Activated T-cell treated with anti-CD3 and anti-CD28 coated beads, Interleukin-2, amount 50 U/mL, for 24 hours (primary cell): ENCODE results near the gene SHC3.

Experiments
- DNase-seq: peaks from one replicate; pipeline ENCODE4 v3.0.0-alpha.2; 2020
- H3K27ac Mint-ChIP-seq: 2 replicates; pipeline ENCODE4 v1.8.0; 2020; ENCODE audit warnings: mild to moderate bottlenecking, mixed read lengths
- H3K27me3 Mint-ChIP-seq: 2 replicates; pipeline ENCODE4 v1.8.0; 2020; ENCODE audit warnings: mixed read lengths
- H3K36me3 Mint-ChIP-seq: 2 replicates; pipeline ENCODE4 v1.8.0; 2020; ENCODE audit warnings: low read depth, mixed read lengths
- H3K4me1 Mint-ChIP-seq: 2 replicates; pipeline ENCODE4 v1.8.0; 2020; ENCODE audit warnings: low read depth, mixed read lengths
- H3K4me3 Mint-ChIP-seq: 2 replicates; pipeline ENCODE4 v1.8.0; 2020; ENCODE audit warnings: mild to moderate bottlenecking, moderate library complexity, mixed read lengths
- H3K9me3 Mint-ChIP-seq: 2 replicates; pipeline ENCODE4 v1.8.0; 2020; ENCODE audit warnings: mixed read lengths

SHC3 gene

DNA sequence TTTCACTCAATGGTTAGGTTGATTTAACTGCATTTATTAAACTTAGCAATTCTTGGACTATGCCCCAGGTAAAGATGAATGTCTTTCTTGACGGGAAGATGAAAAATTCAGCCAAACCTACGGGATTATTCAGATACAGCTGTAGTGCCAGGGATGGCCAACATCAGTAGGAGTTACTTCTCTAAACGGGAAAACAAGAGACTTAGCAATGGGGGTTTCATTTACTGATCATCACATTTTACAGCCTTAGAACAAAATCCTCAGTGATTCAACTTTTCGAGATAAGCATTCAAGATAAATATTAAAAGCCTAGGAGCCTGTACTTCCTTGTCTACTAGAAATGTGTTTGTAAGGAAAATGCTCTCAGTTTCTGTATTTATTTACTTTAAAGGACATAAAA is 141.3 kb downstream of the SHC3 start:
- Mint-ChIP-seq H3K4me3 (no peak overlapping the region), H3K27me3 (peaks cover 39% of the 10 kb centered on the region), H3K27ac (no peak overlapping the region), H3K36me3 (no peaks in the 10 kb centered on the region), H3K9me3 (no peaks in the 10 kb centered on the region), H3K4me1 (no peaks in the 10 kb centered on the region)
- DNase-seq = no peak

DNA sequence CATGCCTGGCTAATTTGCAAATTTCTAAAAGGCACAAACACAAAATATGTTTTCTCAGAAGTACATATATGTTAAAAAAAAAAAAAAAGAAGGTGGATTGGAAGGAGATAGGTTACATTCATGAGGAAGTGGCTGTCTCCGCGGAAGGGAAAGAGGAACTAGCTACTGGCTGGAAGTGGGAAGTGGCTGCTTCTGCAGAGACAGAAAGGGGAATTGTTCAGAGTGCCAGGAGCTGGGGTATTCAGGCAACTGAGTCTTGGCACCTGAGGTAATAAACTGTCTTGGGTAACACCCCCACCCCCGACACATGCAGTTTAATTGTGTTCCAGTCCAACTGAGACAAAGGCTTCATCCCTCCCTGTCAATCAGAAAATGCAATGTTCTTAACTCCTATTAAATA is 141.7 kb downstream of the SHC3 start:
- no peaks in the 10 kb centered on the region for H3K9me3 Mint-ChIP-seq
- DNase-seq = no peak
- H3K4me1 Mint-ChIP-seq = no peaks in the 10 kb centered on the region
- peaks cover 41% of the 10 kb centered on the region for H3K27me3 Mint-ChIP-seq
- H3K4me3 Mint-ChIP-seq = no peak overlapping the region
- H3K36me3 Mint-ChIP-seq = no peaks in the 10 kb centered on the region
- no peak overlapping the region for H3K27ac Mint-ChIP-seq

DNA sequence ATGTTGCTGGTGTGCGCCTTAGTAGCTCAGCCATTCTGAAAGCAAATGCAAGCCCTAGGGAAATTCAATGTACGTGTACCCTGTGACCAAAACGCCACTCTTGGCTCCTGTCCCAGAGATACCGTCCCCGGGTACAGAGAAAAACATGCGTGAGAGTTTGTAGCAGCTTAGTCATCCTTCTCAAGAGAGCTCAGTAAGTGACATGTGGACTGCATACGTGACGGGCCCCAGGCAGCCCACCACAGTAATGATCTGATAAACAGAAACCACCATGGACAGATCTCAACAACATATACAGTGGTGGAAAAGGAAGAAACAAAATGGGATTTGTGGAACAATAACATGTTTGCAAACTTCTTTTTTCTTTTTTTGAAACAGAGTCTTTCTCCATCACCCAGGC is 142.2 kb downstream of the SHC3 start:
- no peak overlapping the region for H3K4me3 Mint-ChIP-seq
- DNase-seq = no peak
- no peak overlapping the region for H3K27ac Mint-ChIP-seq

DNA sequence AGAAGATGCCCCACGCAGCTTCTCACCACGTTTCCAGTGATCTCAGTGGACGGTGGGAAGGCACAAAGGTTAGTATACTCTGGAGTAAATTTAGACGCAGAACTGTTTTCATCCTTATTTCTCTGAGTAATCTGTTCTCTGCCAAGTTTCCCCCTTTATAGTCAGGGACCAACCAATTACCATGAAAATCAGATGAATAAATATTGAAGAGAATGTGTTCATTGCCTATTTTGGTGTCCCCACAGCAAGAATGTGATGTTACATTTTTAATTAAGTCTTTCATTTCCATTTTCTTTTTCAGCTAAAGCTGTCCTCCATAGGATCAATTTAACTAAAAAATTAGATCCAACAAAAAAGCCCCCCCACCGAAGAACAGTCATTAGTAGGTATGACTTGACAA is 146.0 kb downstream of the SHC3 start:
- no peak overlapping the region for H3K4me3 Mint-ChIP-seq
- no peak overlapping the region for H3K27ac Mint-ChIP-seq
- no peak for DNase-seq
- H3K36me3 Mint-ChIP-seq = no peaks in the 10 kb centered on the region
- H3K9me3 Mint-ChIP-seq = peaks cover 19% of the 10 kb centered on the region
- no peaks in the 10 kb centered on the region for H3K4me1 Mint-ChIP-seq
- H3K27me3 Mint-ChIP-seq = peaks cover 56% of the 10 kb centered on the region

More for the DNA sequence above, 142.2 kb downstream of the SHC3 start:
- Mint-ChIP-seq H3K36me3 (no peaks in the 10 kb centered on the region), H3K4me1 (no peaks in the 10 kb centered on the region), H3K27me3 (peaks cover 43% of the 10 kb centered on the region), H3K9me3 (peaks cover 2% of the 10 kb centered on the region)

DNA sequence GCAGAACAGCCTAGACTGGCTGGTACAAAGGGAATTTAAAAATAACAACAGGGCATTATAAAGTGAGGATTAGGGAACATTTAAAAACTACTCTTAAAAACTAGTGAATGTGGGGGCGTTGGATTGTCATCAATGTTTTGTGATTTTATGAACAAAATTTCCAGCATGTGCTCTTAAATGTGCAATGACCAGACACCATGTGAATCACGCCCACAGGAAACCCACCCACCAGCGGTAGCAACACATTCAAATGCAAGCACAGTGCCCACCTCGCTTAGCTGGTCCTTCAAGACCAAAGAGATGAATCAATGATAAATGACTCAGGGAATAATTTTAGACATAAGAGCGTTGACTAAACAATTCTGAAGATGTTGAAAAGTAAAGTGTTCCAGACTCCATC is 146.4 kb downstream of the SHC3 start:
- DNase-seq = no peak
- Mint-ChIP-seq H3K27me3 (peaks cover 57% of the 10 kb centered on the region), H3K9me3 (peaks cover 19% of the 10 kb centered on the region), H3K27ac (no peak overlapping the region), H3K4me3 (no peak overlapping the region), H3K4me1 (no peaks in the 10 kb centered on the region), H3K36me3 (no peaks in the 10 kb centered on the region)

DNA sequence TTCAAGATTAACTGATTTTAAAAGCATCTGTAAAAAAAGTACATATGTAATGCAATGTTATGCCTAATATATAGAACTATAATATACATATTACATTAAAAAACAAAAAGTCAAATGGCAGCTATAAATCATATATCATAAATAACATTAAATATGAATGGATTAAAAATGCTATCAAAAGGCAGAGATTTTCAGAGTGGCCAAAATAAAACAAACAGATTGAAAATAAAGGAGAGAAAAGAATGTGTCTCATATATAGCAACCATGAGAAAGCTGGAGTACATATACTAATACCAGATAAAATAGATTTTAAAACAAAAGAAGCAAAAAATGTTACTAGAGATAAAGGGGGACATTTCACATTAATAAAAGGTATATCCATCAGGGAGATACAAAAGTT is 148.8 kb downstream of the SHC3 start:
- Mint-ChIP-seq H3K9me3 (peaks cover 19% of the 10 kb centered on the region), H3K27me3 (peaks cover 58% of the 10 kb centered on the region), H3K27ac (no peak overlapping the region)

DNA sequence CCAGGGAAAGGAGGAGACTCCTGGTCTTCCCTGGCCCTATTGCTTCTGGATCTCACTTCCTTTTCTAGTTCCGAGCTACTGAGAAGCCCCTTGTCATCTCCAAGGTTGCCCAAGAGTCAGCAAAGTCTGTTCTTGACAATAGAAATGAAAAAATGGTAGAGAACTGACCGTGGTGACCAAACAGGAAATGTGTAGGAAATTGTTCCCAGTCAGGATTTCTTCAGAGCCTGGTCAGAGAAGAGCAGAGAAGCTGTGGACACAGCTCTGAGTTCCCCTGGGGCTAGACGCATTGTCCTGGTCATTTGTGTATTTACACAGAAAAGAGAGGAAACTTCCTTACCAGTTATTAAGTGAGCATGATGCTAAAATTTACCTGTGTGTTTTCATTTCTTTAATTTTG is 151.7 kb downstream of the SHC3 start:
- H3K36me3 Mint-ChIP-seq = no peaks in the 10 kb centered on the region
- no peaks in the 10 kb centered on the region for H3K4me1 Mint-ChIP-seq
- H3K27ac Mint-ChIP-seq = no peak overlapping the region
- no peak overlapping the region for H3K4me3 Mint-ChIP-seq
- DNase-seq = no peak
- peaks cover 37% of the 10 kb centered on the region for H3K27me3 Mint-ChIP-seq
- peaks cover 19% of the 10 kb centered on the region for H3K9me3 Mint-ChIP-seq

More for the DNA sequence above, 148.8 kb downstream of the SHC3 start:
- H3K4me3 Mint-ChIP-seq = no peak overlapping the region
- no peaks in the 10 kb centered on the region for H3K4me1 Mint-ChIP-seq
- H3K36me3 Mint-ChIP-seq = no peaks in the 10 kb centered on the region
- DNase-seq = no peak

DNA sequence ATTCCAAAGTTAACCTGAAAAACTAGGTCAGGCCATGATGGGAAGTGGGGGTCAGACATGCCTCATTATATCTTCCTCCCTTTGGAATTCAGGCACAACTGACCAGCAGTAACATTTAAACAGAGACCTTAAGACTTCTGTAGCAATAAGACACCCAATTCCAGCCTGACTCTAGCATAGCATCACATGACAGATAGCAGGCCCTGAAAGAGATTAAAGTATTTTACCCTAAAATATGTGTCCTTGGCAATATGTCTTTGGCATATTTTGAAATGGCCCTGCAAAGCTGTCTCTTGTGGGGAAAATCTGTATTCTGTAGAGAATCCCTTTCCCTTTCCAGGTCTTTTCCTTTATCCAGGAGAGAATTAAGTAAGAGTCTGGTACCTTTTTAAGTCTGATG is 153.1 kb downstream of the SHC3 start:
- Mint-ChIP-seq H3K9me3 (peaks cover 10% of the 10 kb centered on the region), H3K36me3 (no peaks in the 10 kb centered on the region), H3K4me1 (no peaks in the 10 kb centered on the region), H3K4me3 (no peak overlapping the region), H3K27me3 (peaks cover 27% of the 10 kb centered on the region), H3K27ac (no peak overlapping the region)
- DNase-seq = no peak

DNA sequence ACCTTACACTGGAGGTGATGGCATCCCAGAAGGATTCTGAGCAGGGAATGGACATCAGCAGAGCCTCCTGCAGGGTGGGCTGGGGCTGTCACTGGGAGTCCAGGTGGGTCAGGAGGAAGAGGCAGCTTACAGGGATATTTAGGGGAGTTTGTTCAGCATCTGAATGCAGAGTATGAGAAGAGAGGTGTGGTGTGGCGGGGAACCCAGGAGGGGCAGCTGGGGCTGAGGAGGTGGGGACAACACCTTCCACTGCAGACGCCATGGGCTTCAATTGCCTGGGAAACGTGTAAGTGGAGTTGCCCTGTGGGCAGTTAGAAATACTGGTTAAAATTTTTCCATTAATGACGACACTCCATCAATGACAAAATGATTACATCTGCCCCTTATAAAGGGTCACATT is 153.9 kb downstream of the SHC3 start:
- Mint-ChIP-seq H3K27me3 (peaks cover 27% of the 10 kb centered on the region), H3K27ac (no peak overlapping the region), H3K9me3 (peaks cover 4% of the 10 kb centered on the region), H3K36me3 (no peaks in the 10 kb centered on the region), H3K4me3 (no peak overlapping the region), H3K4me1 (no peaks in the 10 kb centered on the region)
- no peak for DNase-seq

DNA sequence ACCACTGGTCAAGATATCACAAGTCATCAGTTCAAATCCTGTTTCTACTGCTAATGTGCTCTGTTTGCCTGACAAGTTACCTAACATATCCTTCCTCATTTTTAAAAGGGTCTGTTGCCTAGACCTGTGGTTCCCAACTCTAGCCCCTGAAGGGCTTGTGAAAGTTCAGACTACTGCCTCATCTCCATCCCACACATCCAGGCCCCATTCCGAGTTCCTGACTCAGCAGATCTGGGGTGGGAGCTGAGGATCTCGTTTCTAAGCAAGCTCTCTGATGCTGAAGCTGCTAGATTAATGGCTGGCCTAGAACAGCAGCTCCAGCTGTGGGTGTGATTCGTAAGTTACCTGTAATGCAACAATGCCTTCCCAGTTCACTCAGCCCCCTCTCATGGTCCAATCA is 154.9 kb downstream of the SHC3 start:
- Mint-ChIP-seq H3K9me3 (no peaks in the 10 kb centered on the region), H3K4me1 (no peaks in the 10 kb centered on the region), H3K27me3 (peaks cover 26% of the 10 kb centered on the region), H3K4me3 (no peak overlapping the region), H3K27ac (no peak overlapping the region), H3K36me3 (no peaks in the 10 kb centered on the region)
- no peak for DNase-seq

DNA sequence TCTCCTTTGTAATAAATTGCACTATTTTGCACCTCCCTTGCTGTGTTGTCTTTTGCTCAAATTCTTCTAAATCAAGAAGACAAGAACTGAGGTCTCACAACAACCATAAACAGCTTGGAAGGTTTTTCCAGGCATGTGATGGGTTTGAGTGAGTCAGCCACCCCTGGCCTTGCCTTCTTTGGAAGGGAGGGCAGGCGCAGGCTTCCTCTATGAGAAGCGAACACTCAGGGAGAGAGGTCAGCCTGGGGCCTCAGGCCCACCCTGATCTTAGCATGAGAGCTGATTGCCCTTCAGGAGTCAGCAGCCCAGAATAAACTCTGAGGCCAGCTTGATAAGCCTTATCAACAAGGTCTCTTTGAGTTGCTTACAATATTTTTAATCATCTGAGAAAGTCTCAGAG is 155.7 kb downstream of the SHC3 start:
- Mint-ChIP-seq H3K27ac (no peak overlapping the region), H3K36me3 (no peaks in the 10 kb centered on the region), H3K27me3 (peaks cover 27% of the 10 kb centered on the region), H3K9me3 (no peaks in the 10 kb centered on the region), H3K4me1 (no peaks in the 10 kb centered on the region), H3K4me3 (no peak overlapping the region)
- DNase-seq = no peak

DNA sequence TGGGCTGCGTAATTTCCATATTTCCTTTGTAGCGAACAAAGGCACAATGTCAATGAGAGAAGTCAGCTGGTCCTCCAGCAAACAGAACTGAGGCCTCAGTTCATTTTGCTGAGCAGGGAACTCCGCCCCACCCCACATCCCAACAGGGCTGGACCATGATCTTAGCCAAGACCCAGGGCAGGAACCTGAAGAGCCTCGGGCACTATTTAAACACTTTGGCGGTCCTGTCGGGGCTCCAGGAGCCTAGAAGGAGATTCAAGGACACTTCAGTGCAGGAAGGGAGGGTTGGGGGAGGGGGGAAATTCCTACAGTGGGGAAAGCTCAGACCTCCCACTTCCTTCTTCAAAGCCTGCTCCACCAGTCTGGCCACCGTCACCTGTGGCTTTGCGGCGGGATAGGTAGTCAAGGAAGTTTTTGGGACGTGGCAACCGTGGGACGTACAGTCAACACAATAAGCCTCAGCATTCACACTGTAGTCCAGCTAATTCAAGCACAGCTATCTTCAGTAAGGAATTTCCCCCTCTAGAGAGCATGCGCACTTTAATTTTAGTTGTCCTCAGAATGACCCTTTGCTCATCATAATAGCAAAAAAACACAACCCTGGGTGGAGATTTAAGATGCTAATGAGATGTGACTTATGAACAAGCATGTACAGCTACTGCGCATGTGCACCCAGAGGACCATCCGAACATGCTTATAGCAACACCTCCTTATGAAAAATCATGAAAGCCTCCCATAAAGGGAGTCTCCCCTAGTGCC is 156.4 kb downstream of the SHC3 start:
- Mint-ChIP-seq H3K27ac (no peak overlapping the region), H3K4me1 (no peaks in the 10 kb centered on the region), H3K36me3 (no peaks in the 10 kb centered on the region), H3K27me3 (peaks cover 29% of the 10 kb centered on the region), H3K4me3 (no peak overlapping the region), H3K9me3 (no peaks in the 10 kb centered on the region)
- no peak for DNase-seq

DNA sequence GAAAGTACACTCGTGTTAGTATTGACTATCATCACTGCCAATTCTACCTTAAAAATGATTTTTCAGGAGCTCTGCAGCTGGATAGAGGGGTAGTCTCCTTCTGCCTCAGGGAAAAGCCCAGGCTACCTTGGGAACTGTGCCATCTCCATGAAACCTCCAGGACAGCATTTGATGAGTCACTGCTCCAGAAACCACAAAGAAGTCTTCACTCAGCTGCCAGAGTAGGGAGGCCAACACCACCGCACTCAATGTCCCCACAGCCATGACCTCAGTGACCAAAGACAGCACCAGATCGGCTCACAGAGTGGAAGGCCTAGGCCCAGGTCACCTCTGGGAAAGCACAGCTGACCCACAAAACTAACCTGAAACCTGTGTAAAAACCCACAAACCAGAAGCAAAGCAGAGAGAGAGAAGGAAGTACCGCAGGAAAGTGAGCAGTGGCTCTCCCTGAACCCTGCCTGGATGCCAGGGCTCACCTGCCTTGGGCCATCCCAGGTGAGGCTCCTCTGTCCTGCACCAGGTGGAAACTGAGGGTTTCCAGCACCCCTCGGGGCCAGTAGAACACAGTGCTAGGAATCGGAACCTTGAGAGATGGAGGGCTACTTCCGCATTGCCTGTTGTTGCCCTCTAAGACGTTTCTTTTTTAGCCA is 157.3 kb downstream of the SHC3 start:
- no peaks in the 10 kb centered on the region for H3K4me1 Mint-ChIP-seq
- H3K36me3 Mint-ChIP-seq = no peaks in the 10 kb centered on the region
- no peak for DNase-seq
- no peak overlapping the region for H3K4me3 Mint-ChIP-seq
- H3K27ac Mint-ChIP-seq = no peak overlapping the region
- H3K9me3 Mint-ChIP-seq = no peaks in the 10 kb centered on the region
- H3K27me3 Mint-ChIP-seq = peaks cover 25% of the 10 kb centered on the region

DNA sequence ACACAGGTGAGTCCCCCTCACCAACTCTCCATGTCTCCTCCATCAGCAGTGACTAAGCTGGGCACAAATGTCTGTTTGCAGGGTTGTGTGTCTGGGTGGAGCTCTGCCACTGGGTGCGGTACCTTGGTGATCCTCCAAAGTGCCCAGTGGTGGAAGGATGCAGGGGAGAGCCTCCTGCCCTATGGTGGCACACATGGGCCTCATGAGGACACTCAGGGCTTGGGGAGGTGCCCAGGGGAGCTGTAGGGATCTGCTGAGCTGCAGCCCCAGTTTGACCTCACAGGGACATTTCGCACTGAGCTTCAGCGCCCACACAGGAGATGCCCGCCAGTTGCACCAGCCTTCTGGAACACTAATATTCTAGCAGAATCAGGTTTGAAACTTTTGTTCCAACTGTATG is 157.9 kb downstream of the SHC3 start:
- no peak for DNase-seq
- Mint-ChIP-seq H3K36me3 (no peaks in the 10 kb centered on the region), H3K27me3 (peaks cover 24% of the 10 kb centered on the region), H3K27ac (no peak overlapping the region), H3K9me3 (no peaks in the 10 kb centered on the region), H3K4me1 (no peaks in the 10 kb centered on the region), H3K4me3 (no peak overlapping the region)

DNA sequence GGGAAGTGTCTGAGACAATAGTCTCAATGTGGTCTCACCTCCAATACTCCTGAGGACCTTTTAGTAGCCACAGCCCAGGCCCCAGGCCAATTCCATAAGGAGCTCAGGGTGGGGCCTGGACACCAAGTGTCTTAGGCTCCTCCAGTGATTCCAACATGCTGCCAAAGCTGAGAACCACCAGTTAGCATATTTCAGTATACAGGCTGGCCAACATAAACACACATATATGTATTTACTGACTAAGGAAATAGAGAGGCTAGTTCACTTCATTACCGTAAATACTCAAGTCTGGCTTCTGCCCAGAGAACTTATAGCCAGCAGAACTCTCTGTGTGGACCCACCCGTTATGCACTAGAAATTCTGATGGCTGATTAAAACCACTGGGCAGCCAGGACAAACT is 163.3 kb downstream of the SHC3 start:
- Mint-ChIP-seq H3K4me3 (no peak overlapping the region), H3K27ac (no peak overlapping the region), H3K36me3 (no peaks in the 10 kb centered on the region), H3K9me3 (no peaks in the 10 kb centered on the region), H3K27me3 (peaks cover 29% of the 10 kb centered on the region), H3K4me1 (no peaks in the 10 kb centered on the region)
- DNase-seq = no peak
